ENCODE results near the gene SLC35A2.
"Not testable (repeated sequence)": the region's sequence is repeated elsewhere in the genome, so short reads cannot be mapped to it uniquely, and the experiment has no call there.

- TF ChIP-seq CTCF (IDR thresholded peaks at IDR 0.05); POLR2AphosphoS5 (IDR thresholded peaks at IDR 0.05; ENCODE audit: insufficient read depth in 1 of 2, low read depth in 1 of 2); POLR2A (IDR thresholded peaks at IDR 0.05): not testable (repeated sequence)
Measured at GRCh38 chrX:48872017-48872416, 39.4 kb downstream of the SLC35A2 start.
